Neural crest cell (in vitro differentiated cells): Measurements from ENCODE around the gene TSACC. TPM values are rescaled to one million over a fixed set of nuclear protein-coding genes. Genes with fewer than 3 reads are reported as not detected.

Experiments used
- DNase-seq: peaks from one replicate; pipeline ENCODE4 v3.0.0; 2021; ENCODE audit warnings: low read depth, mixed read lengths, low spot score
- H3K27ac Mint-ChIP-seq: one replicate; pipeline ENCODE4 v1.8.0; 2021; ENCODE audit warnings: mild to moderate bottlenecking, mixed read lengths; ENCODE audit not compliant: unreplicated experiment
- H3K27me3 Mint-ChIP-seq: 2 replicates; pipeline ENCODE4 v1.8.0; 2021; ENCODE audit warnings: low read depth, mild to moderate bottlenecking, mixed read lengths
- H3K36me3 Mint-ChIP-seq: 2 replicates; pipeline ENCODE4 v1.8.0; 2021; ENCODE audit warnings: low read depth, mild to moderate bottlenecking, mixed read lengths
- H3K4me1 Mint-ChIP-seq: 2 replicates; pipeline ENCODE4 v1.8.0; 2021; ENCODE audit warnings: mixed read lengths
- H3K4me3 Mint-ChIP-seq: one replicate; pipeline ENCODE4 v1.8.0; 2021; ENCODE audit warnings: mild to moderate bottlenecking, mixed read lengths
- H3K9me3 Mint-ChIP-seq: 2 replicates; pipeline ENCODE4 v1.8.0; 2021; ENCODE audit warnings: mixed read lengths
- total RNA-seq: library from RNA; stranded (reverse); gene quantifications from 2 replicates; pipeline ENCODE4 v1.2.1, GENCODE V29; 2021
- TF ChIP-seq, protein P1 (sequence below): fragments of 200-600 bp; sonication (generic); conservative IDR thresholded peaks from 2 replicates; pipeline ENCODE4 v1.5.0; 2021; ENCODE audit warnings: antibody characterized with exemption, mild to moderate bottlenecking

Gene TSACC
- total RNA-seq, 1 donor from 2014 or later = 1.0 TPM

DNA sequence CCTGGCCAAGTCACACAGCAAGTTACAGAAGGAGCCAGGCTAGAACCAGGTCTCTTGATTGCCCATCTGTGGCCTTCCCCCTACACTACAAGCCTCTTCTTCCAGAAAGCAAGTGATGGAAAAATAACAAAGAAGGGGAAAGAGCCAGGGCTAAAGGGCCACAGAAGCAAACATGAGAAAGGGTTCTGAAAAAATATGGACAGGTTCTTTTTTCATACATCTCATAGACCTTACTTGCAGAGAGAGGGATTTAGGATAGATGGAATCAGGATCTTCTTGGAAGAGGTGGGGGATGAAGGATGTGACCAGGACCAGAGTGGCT, 33.9 kb downstream of the TSACC start:
- Mint-ChIP-seq H3K36me3 (no peaks in the 10 kb centered on the region), H3K9me3 (no peaks in the 10 kb centered on the region), H3K27ac (no peak overlapping the region), H3K4me1 (peaks cover 3% of the 10 kb centered on the region), H3K27me3 (peaks cover 83% of the 10 kb centered on the region), H3K4me3 (no peak overlapping the region)
- no peak for DNase-seq
- TF ChIP-seq, protein P1, sequence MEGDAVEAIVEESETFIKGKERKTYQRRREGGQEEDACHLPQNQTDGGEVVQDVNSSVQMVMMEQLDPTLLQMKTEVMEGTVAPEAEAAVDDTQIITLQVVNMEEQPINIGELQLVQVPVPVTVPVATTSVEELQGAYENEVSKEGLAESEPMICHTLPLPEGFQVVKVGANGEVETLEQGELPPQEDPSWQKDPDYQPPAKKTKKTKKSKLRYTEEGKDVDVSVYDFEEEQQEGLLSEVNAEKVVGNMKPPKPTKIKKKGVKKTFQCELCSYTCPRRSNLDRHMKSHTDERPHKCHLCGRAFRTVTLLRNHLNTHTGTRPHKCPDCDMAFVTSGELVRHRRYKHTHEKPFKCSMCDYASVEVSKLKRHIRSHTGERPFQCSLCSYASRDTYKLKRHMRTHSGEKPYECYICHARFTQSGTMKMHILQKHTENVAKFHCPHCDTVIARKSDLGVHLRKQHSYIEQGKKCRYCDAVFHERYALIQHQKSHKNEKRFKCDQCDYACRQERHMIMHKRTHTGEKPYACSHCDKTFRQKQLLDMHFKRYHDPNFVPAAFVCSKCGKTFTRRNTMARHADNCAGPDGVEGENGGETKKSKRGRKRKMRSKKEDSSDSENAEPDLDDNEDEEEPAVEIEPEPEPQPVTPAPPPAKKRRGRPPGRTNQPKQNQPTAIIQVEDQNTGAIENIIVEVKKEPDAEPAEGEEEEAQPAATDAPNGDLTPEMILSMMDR = no peak

GRCh38 chr1:156372876-156373275, 34.5 kb downstream of the TSACC start:
- Mint-ChIP-seq H3K27me3 (peaks cover 83% of the 10 kb centered on the region), H3K27ac (no peak overlapping the region), H3K36me3 (no peaks in the 10 kb centered on the region), H3K9me3 (no peaks in the 10 kb centered on the region), H3K4me3 (no peak overlapping the region), H3K4me1 (peaks cover 3% of the 10 kb centered on the region)
- TF ChIP-seq, protein P1 = no peak
- no peak for DNase-seq

- H3K27me3 Mint-ChIP-seq = peaks cover 76% of the 10 kb centered on the region
- no peak overlapping the region for H3K4me3 Mint-ChIP-seq
- H3K4me1 Mint-ChIP-seq = peaks cover 3% of the 10 kb centered on the region
- no peaks in the 10 kb centered on the region for H3K36me3 Mint-ChIP-seq
- no peaks in the 10 kb centered on the region for H3K9me3 Mint-ChIP-seq
- TF ChIP-seq, protein P1 = no peak
- H3K27ac Mint-ChIP-seq = no peak overlapping the region
- DNase-seq = no peak
Observed at GRCh38 chr1:156373546-156373945, 35.2 kb downstream of the TSACC start.

DNA sequence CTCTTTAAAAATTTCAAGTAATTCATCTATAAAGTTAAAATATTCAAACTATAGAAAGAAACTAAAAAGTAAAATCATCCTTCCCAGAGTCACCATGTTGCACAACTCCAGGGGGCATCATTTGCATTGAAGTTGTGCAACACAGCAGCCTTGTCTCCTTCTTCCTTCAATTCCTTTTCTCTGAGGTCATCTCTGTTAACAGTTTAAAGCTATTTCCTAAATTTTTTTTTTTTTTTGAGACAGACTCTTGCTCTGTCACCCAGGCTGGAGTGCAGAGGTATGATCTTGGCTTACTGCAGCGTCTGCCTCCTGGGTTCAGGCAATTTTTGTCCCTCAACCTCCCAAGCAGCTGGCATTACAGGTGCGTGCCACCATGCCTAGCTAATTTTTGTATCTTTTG, 37.8 kb downstream of the TSACC start:
- Mint-ChIP-seq H3K4me1 (no peaks in the 10 kb centered on the region), H3K27ac (no peak overlapping the region), H3K9me3 (no peaks in the 10 kb centered on the region), H3K36me3 (no peaks in the 10 kb centered on the region), H3K27me3 (peaks cover 56% of the 10 kb centered on the region), H3K4me3 (no peak overlapping the region)
- no peak for DNase-seq
- TF ChIP-seq, protein P1 = no peak

- TF ChIP-seq, protein P1 = no peak
- Mint-ChIP-seq H3K36me3 (no peaks in the 10 kb centered on the region), H3K27me3 (peaks cover 53% of the 10 kb centered on the region), H3K27ac (no peak overlapping the region), H3K4me3 (no peak overlapping the region), H3K9me3 (no peaks in the 10 kb centered on the region), H3K4me1 (peaks cover 6% of the 10 kb centered on the region)
- DNase-seq = no peak
Observed at GRCh38 chr1:156376958-156377919, 38.9 kb downstream of the TSACC start.
